Activated CD4-positive, alpha-beta T cell treated with anti-CD3 and anti-CD28 coated beads, Interleukin-2, amount 10 ng/mL, durations not matched to agents 7 days and 5 days (primary cell): ENCODE results near the gene PFKL. TPM values are rescaled to one million over a fixed set of nuclear protein-coding genes. Genes with fewer than 3 reads are reported as not detected.

Experiments
- CTCF ChIA-PET: fragments of 350-600 bp; sonication (Branson Sonifier 250); formaldehyde crosslinking; loops from one replicate; lab custom pipeline; 2021; ENCODE audit warnings: antibody characterized with exemption; lab: Charles Lee
- POLR2A ChIA-PET: fragments of 350-600 bp; sonication (Branson Sonifier 250); formaldehyde crosslinking; loops from one replicate; lab custom pipeline; 2021; ENCODE audit warnings: antibody characterized with exemption; lab: Charles Lee
- DNase-seq: peaks from one replicate; pipeline ENCODE4 v3.0.0-alpha.2; 2020
- H3K27ac Mint-ChIP-seq: one replicate; pipeline ENCODE4 v1.8.0; 2021; ENCODE audit warnings: mild to moderate bottlenecking, moderate library complexity, mixed read lengths
- H3K27me3 Mint-ChIP-seq: one replicate; pipeline ENCODE4 v1.8.0; 2021; ENCODE audit warnings: mixed read lengths
- H3K36me3 Mint-ChIP-seq: one replicate; pipeline ENCODE4 v1.8.0; 2021; ENCODE audit warnings: low read depth, mixed read lengths
- H3K4me1 Mint-ChIP-seq: one replicate; pipeline ENCODE4 v1.8.0; 2021; ENCODE audit warnings: mixed read lengths
- H3K4me3 Mint-ChIP-seq: one replicate; pipeline ENCODE4 v1.8.0; 2021; ENCODE audit warnings: mild to moderate bottlenecking, moderate library complexity, mixed read lengths
- H3K9me3 Mint-ChIP-seq: one replicate; pipeline ENCODE4 v1.8.0; 2021; ENCODE audit warnings: mixed read lengths
- total RNA-seq, 2 experiments: library from RNA; stranded (reverse); gene quantifications; one replicate each; pipeline ENCODE4 v1.2.3, GENCODE V29; 2021

PFKL gene
- total RNA-seq, 2 experiments from 2014 or later = 190 to 210 TPM

GRCh38 chr21:44293551-44294231, 6.2 kb upstream of the PFKL start:
- Mint-ChIP-seq H3K27me3 (no peaks in the 10 kb centered on the region), H3K4me3 (peak overlapping the region; percentile 10), H3K27ac (no peak overlapping the region), H3K9me3 (no peaks in the 10 kb centered on the region), H3K4me1 (peaks cover 33% of the 10 kb centered on the region), H3K36me3 (no peaks in the 10 kb centered on the region)
- DNase-seq = peak; percentile 41
- ChIA-PET POLR2A (no interaction called here), CTCF (interaction anchor here (1.8 kb wide), 1 partner anchor 11 kb away, joined by 5 read pairs; no protein-coding TSS in a partner anchor)

GRCh38 chr21:44294391-44295162, 5.3 kb upstream of the PFKL start:
- no peaks in the 10 kb centered on the region for H3K36me3 Mint-ChIP-seq
- H3K4me1 Mint-ChIP-seq = peaks cover 40% of the 10 kb centered on the region
- ChIA-PET POLR2A (interaction anchor here (0.6 kb wide), 1 partner anchor 429 kb away, joined by 3 read pairs; no protein-coding TSS in a partner anchor), CTCF (interaction anchor here (1.8 kb wide), 1 partner anchor 10 kb away, joined by 5 read pairs; no protein-coding TSS in a partner anchor)
- H3K9me3 Mint-ChIP-seq = no peaks in the 10 kb centered on the region
- no peak overlapping the region for H3K4me3 Mint-ChIP-seq
- no peaks in the 10 kb centered on the region for H3K27me3 Mint-ChIP-seq
- H3K27ac Mint-ChIP-seq = peak overlapping the region; percentile 50
- no peak for DNase-seq

GRCh38 chr21:44295163-44295573, 4.7 kb upstream of the PFKL start:
- Mint-ChIP-seq H3K27ac (no peak overlapping the region), H3K4me3 (no peak overlapping the region), H3K27me3 (no peaks in the 10 kb centered on the region), H3K36me3 (no peaks in the 10 kb centered on the region), H3K9me3 (no peaks in the 10 kb centered on the region), H3K4me1 (peaks cover 40% of the 10 kb centered on the region)
- ChIA-PET POLR2A (interaction anchor here (0.6 kb wide), 1 partner anchor 428 kb away, joined by 3 read pairs; no protein-coding TSS in a partner anchor), CTCF (interaction anchor here (1.4 to 1.8 kb wide), 2 partner anchors 9 to 27 kb away, joined by 4 to 5 read pairs; no protein-coding TSS in a partner anchor)
- DNase-seq = no peak

GRCh38 chr21:44295646-44296045, 4.2 kb upstream of the PFKL start:
- no peaks in the 10 kb centered on the region for H3K9me3 Mint-ChIP-seq
- H3K36me3 Mint-ChIP-seq = no peaks in the 10 kb centered on the region
- ChIA-PET POLR2A (no interaction called here), CTCF (interaction anchor here (1.4 kb wide), 1 partner anchor 28 kb away, joined by 4 read pairs; no protein-coding TSS in a partner anchor)
- DNase-seq = no peak
- H3K4me3 Mint-ChIP-seq = no peak overlapping the region
- H3K27me3 Mint-ChIP-seq = no peaks in the 10 kb centered on the region
- peaks cover 40% of the 10 kb centered on the region for H3K4me1 Mint-ChIP-seq
- no peak overlapping the region for H3K27ac Mint-ChIP-seq

DNA sequence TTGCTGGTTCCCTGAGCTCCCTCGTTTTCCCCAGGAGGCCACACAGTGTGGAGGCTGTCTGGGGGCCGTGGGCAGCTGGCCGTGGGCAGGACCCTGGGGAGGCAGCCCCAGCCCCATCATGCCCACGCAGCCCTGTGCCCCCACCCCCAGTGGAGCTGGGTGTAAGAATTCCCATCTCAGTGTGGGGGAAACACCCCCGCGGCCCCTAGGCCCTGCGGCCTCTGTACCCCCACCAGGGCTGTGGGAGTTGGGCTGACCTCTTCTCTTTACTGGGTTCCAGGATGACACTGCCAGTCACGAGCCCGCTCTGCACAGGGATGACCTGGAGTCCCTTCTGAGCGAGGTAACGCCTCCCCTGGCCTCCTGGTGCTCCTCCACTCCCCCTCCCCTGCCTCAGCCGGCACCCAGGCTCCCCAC, 3.7 kb upstream of the PFKL start:
- peaks cover 2% of the 10 kb centered on the region for H3K36me3 Mint-ChIP-seq
- H3K4me3 Mint-ChIP-seq = no peak overlapping the region
- POLR2A ChIA-PET = no interaction called here
- CTCF ChIA-PET = interaction anchor here (1.4 kb wide), 1 partner anchor 28 kb away, joined by 4 read pairs; no protein-coding TSS in a partner anchor
- no peaks in the 10 kb centered on the region for H3K9me3 Mint-ChIP-seq
- no peak for DNase-seq
- no peak overlapping the region for H3K27ac Mint-ChIP-seq
- H3K4me1 Mint-ChIP-seq = peaks cover 45% of the 10 kb centered on the region
- H3K27me3 Mint-ChIP-seq = no peaks in the 10 kb centered on the region

DNA sequence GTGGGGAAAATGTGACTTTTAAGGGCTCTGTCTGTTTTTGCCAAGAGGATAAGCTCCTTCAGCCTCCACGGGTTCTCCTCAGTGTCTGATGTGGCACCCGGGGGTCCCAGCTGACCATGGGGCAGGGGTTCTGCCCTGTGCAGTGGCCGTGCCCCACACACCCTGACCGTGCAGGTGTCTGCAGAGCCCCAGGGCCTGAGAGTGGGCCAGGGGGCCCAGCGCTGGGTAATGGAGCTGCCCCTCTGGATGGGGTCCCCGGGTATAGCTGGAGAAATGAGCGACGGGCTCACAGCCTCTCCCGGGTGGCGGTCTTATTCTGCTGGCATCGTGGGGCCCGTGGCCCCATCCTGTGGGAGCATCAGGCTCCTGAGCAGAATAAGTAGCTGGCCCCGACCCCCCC, 2.9 kb upstream of the PFKL start:
- POLR2A ChIA-PET = no interaction called here
- CTCF ChIA-PET = interaction anchor here (0.8 to 1.6 kb wide), 7 partner anchors 12 to 57 kb away, joined by 3 to 7 read pairs (median 5); partner anchors contain the start of gene TRPM2
- H3K4me3 Mint-ChIP-seq = no peak overlapping the region
- peaks cover 53% of the 10 kb centered on the region for H3K4me1 Mint-ChIP-seq
- H3K9me3 Mint-ChIP-seq = no peaks in the 10 kb centered on the region
- H3K27me3 Mint-ChIP-seq = no peaks in the 10 kb centered on the region
- H3K36me3 Mint-ChIP-seq = peaks cover 2% of the 10 kb centered on the region
- DNase-seq = no peak
- peak overlapping the region; percentile 60 for H3K27ac Mint-ChIP-seq

GRCh38 chr21:44297525-44298290, 2.1 kb upstream of the PFKL start:
- no peaks in the 10 kb centered on the region for H3K27me3 Mint-ChIP-seq
- H3K27ac Mint-ChIP-seq = peak overlapping the region; percentile 46
- peak overlapping the region; percentile 25 for H3K4me3 Mint-ChIP-seq
- POLR2A ChIA-PET = no interaction called here
- H3K9me3 Mint-ChIP-seq = no peaks in the 10 kb centered on the region
- DNase-seq = peak; percentile 75
- peaks cover 58% of the 10 kb centered on the region for H3K4me1 Mint-ChIP-seq
- peaks cover 2% of the 10 kb centered on the region for H3K36me3 Mint-ChIP-seq
- CTCF ChIA-PET = interaction anchor here (0.5 to 1.6 kb wide), 13 partner anchors 9 to 1402 kb away, joined by 3 to 7 read pairs (median 4); partner anchors contain the start of gene TRPM2

- Mint-ChIP-seq H3K4me3 (peak overlapping the region; percentile 25), H3K4me1 (peaks cover 62% of the 10 kb centered on the region), H3K9me3 (no peaks in the 10 kb centered on the region), H3K36me3 (peaks cover 2% of the 10 kb centered on the region), H3K27ac (peak overlapping the region; percentile 68), H3K27me3 (no peaks in the 10 kb centered on the region)
- peak; percentile 37 for DNase-seq
- POLR2A ChIA-PET = no interaction called here
- CTCF ChIA-PET = interaction anchor here (0.5 to 1.6 kb wide), 12 partner anchors 9 to 1402 kb away, joined by 3 to 7 read pairs (median 4); partner anchors contain the start of gene TRPM2
Observed at GRCh38 chr21:44298301-44298700, 1.6 kb upstream of the PFKL start.

DNA sequence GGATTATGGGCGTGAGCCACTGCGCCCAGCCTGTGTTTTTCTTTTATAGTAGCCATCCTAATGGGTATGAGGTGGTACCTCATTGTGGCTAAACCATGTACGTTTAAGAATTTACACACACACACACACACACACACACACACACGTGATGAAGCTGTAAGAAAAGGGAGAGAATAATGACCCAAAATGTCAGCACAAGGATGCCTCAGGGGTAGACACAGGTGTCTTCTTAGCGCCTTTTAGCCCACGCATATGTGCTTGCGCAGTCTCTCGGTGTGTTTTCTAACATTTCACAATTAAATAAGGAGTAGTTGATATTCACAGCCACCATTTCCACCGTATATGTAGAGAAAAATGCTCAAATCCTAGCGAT, 782 bp upstream of the PFKL start:
- Mint-ChIP-seq H3K4me1 (peaks cover 64% of the 10 kb centered on the region), H3K27me3 (no peaks in the 10 kb centered on the region), H3K36me3 (peaks cover 5% of the 10 kb centered on the region), H3K27ac (peak overlapping the region; percentile 96), H3K9me3 (no peaks in the 10 kb centered on the region), H3K4me3 (peak overlapping the region; percentile 87)
- no peak for DNase-seq
- ChIA-PET CTCF (interaction anchor here (0.6 to 0.7 kb wide), 2 partner anchors 132 to 284 kb away, joined by 3 read pairs; no protein-coding TSS in a partner anchor), POLR2A (no interaction called here)

- ChIA-PET POLR2A (no interaction called here), CTCF (no interaction called here)
- Mint-ChIP-seq H3K36me3 (peaks cover 10% of the 10 kb centered on the region), H3K4me3 (peak overlapping the region; percentile 81), H3K27ac (peak overlapping the region; percentile 54), H3K27me3 (no peaks in the 10 kb centered on the region), H3K4me1 (peaks cover 62% of the 10 kb centered on the region), H3K9me3 (no peaks in the 10 kb centered on the region)
- peak; percentile 71 for DNase-seq
Observed at GRCh38 chr21:44300262-44300959, 558 bp downstream of the PFKL start.

DNA sequence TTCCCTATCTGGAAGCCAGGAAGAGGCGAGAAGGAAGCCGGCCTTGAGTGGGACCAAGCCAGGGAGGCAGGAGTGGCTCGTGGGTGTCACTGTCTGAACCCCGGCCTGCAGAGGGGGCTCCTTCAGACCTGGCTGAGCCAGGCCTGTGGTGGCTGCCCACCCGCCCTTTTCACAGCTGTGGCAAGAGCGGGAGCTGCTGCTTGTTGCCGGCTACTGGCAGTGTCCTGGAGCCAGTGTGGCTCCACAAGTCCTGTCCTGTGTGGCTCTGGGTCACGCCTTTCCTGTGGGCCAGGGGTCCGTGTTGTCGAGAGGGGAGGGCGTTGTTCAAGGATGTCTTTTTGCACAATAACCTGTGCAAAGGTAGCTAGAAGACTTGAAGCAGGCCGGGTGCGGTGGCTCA, 1.3 kb downstream of the PFKL start:
- Mint-ChIP-seq H3K27ac (peak overlapping the region; percentile 54), H3K4me3 (peak overlapping the region; percentile 81), H3K36me3 (peaks cover 10% of the 10 kb centered on the region), H3K4me1 (peaks cover 61% of the 10 kb centered on the region), H3K27me3 (no peaks in the 10 kb centered on the region), H3K9me3 (no peaks in the 10 kb centered on the region)
- CTCF ChIA-PET = no interaction called here
- POLR2A ChIA-PET = no interaction called here
- no peak for DNase-seq
